Osteoblast (primary cell): ENCODE results near the gene TADA2B. TPM values are rescaled to one million over a fixed set of nuclear protein-coding genes. Genes with fewer than 3 reads are reported as not detected.
A peak's percentile ranks its signal among the peaks of the same experiment; 100 is the strongest.

ENCODE experiments used
- DNase-seq: peaks from one replicate; pipeline ENCODE4 v3.0.0; 2011; ENCODE audit warnings: low spot score, mixed read lengths; ENCODE audit not compliant: insufficient read length; ENCODE audit errors: missing footprints
- H2AFZ ChIP-seq: 2 replicates; pipeline ENCODE4 v1.6.0; 2011; ENCODE audit warnings: mild to moderate bottlenecking, low read length
- H3K27ac ChIP-seq: 2 replicates; pipeline ENCODE4 v1.5.1; 2011; ENCODE audit warnings: mild to moderate bottlenecking, low read depth, low read length, moderate library complexity
- H3K27me3 ChIP-seq: 2 replicates; pipeline ENCODE4 v1.6.0; 2012; ENCODE audit warnings: mild to moderate bottlenecking, control low read depth, inconsistent platforms, low read length, moderate library complexity; ENCODE audit not compliant: insufficient read depth
- H3K36me3 ChIP-seq: 2 replicates; pipeline ENCODE4 v1.5.1; 2011; ENCODE audit warnings: mild to moderate bottlenecking, low read length, control low read depth, moderate library complexity; ENCODE audit not compliant: insufficient read depth
- H3K4me1 ChIP-seq: 2 replicates; pipeline ENCODE4 v1.5.1; 2011; ENCODE audit warnings: mild to moderate bottlenecking, low read length, control low read depth, moderate library complexity; ENCODE audit not compliant: insufficient read depth
- H3K4me2 ChIP-seq: 2 replicates; pipeline ENCODE4 v1.6.0; 2011; ENCODE audit warnings: mild to moderate bottlenecking, low read length; ENCODE audit not compliant: insufficient read depth
- H3K4me3 ChIP-seq: fragments of 200-600 bp; sonication (generic); 3 replicates; pipeline ENCODE4 v1.5.1; 2012; ENCODE audit warnings: mild to moderate bottlenecking, low read length, inconsistent platforms; ENCODE audit not compliant: insufficient read depth
- H3K79me2 ChIP-seq: 2 replicates; pipeline ENCODE4 v1.6.0; 2012; ENCODE audit warnings: mild to moderate bottlenecking, low read length, control low read depth, inconsistent platforms; ENCODE audit not compliant: insufficient read depth
- H3K9me3 ChIP-seq: 2 replicates; pipeline ENCODE4 v1.5.1; 2011; ENCODE audit warnings: low read depth, low read length, control low read depth
- H4K20me1 ChIP-seq: 2 replicates; pipeline ENCODE4 v1.6.0; 2012; ENCODE audit warnings: mild to moderate bottlenecking, low read length, control low read depth; ENCODE audit not compliant: insufficient read depth
- total RNA-seq: library from RNA; depleted of rRNA; stranded (reverse); fragments of >200 nt; gene quantifications from 2 replicates; pipeline ENCODE4 v1.2.3, GENCODE V29; 2012
- TF ChIP-seq, protein P1 (sequence below): IDR thresholded peaks from 2 replicates; pipeline ENCODE4 v1.5.1; 2011; ENCODE audit warnings: mild to moderate bottlenecking, low read depth, low read length, moderate library complexity; ENCODE audit errors: extremely low read depth

The TADA2B gene
- total RNA-seq, 1 donor = 13.0 TPM

DNA sequence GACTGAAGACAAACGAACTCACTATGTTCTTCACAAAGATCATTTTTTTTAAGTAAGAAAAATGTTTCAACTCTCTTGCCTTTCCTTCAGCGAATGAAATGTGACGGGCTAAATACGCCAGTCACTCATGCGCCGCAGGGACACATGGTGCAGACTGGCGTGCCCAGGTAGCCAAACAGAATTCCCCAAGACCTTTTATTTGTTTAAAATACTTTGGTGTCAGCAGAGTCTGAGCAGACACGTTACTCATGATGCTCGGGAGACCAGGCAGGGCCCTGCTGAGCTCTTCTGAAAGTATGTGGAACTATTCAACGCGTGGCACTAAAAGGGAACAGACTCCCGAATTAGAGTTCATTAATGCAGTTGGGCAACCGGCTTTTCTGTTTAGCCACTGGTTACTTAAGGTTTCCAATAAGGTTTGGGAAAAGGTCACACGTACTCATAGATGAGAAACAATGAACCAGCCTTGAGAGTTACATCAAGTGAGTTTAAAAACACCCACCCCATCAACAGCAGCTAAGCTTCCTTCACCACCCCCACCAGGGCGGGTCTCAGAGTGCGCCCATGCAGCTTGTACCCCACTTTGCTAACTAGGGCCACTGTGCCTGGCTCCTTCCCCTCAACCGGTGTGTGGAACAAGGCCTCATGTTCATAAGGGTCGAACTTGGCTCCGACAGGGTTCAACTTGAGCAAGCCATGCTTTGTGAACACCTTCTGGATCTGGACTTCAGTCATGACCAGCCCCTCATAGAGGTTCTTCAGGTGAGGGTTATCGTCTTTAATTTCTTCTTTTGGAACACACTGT is 17.4 kb downstream of the TADA2B start:
- Histone ChIP-seq H4K20me1 (peaks cover 20% of the 10 kb centered on the region), H3K36me3 (peaks cover 71% of the 10 kb centered on the region), H3K27me3 (no peaks in the 10 kb centered on the region), H3K4me3 (no peak overlapping the region), H3K4me2 (no peak overlapping the region), H2AFZ (no peak overlapping the region), H3K27ac (no peak overlapping the region), H3K4me1 (no peaks in the 10 kb centered on the region), H3K79me2 (peaks cover 43% of the 10 kb centered on the region), H3K9me3 (no peaks in the 10 kb centered on the region)
- TF ChIP-seq, protein P1, sequence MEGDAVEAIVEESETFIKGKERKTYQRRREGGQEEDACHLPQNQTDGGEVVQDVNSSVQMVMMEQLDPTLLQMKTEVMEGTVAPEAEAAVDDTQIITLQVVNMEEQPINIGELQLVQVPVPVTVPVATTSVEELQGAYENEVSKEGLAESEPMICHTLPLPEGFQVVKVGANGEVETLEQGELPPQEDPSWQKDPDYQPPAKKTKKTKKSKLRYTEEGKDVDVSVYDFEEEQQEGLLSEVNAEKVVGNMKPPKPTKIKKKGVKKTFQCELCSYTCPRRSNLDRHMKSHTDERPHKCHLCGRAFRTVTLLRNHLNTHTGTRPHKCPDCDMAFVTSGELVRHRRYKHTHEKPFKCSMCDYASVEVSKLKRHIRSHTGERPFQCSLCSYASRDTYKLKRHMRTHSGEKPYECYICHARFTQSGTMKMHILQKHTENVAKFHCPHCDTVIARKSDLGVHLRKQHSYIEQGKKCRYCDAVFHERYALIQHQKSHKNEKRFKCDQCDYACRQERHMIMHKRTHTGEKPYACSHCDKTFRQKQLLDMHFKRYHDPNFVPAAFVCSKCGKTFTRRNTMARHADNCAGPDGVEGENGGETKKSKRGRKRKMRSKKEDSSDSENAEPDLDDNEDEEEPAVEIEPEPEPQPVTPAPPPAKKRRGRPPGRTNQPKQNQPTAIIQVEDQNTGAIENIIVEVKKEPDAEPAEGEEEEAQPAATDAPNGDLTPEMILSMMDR = no peak
- peak; percentile 55 for DNase-seq

DNA sequence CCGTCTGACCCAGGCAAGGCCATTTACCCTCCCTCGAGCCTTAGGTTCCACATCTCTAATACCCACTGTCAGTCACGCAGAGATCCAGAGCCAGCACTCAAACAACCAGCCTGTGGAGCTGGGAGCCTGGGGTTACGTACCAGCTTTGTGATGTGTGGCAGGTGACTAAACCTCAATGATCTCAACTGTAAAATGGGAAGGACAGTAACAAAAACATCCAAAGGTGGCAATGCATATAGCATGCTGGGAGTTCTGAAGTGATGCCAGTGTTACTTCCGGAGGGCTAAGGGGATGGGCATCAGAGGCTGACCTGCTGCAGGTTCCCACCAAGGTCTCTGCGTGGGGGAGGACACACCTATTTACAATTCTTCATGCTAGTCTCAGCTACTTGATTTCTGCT is 18.6 kb downstream of the TADA2B start:
- no peak for DNase-seq
- no peak overlapping the region for H2AFZ ChIP-seq
- H3K4me3 ChIP-seq = no peak overlapping the region
- H3K4me1 ChIP-seq = peaks cover 4% of the 10 kb centered on the region
- H3K9me3 ChIP-seq = no peaks in the 10 kb centered on the region
- TF ChIP-seq, protein P1 = no peak
- peaks cover 58% of the 10 kb centered on the region for H3K36me3 ChIP-seq
- H3K27ac ChIP-seq = no peak overlapping the region
- peaks cover 27% of the 10 kb centered on the region for H4K20me1 ChIP-seq
- H3K27me3 ChIP-seq = no peaks in the 10 kb centered on the region
- H3K79me2 ChIP-seq = peaks cover 44% of the 10 kb centered on the region
- no peak overlapping the region for H3K4me2 ChIP-seq

DNA sequence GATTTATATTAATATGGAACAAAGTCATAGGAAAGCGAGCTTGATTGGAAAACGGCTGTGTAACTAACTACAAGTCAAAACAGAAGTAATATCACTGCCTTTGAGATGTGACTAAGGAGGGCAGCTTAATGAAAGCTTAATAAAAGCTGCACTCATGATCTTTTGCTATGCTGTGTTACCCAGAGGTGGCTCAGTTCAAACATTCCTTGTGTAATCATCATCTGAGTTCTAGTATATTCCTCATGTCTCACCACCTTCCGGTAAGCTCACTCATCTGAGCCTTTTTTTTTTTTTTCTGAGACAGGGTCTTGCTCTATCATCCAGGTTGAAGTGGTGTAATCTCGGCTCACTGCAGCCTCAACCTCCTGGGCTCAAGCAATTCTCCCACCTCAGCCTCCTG is 19.6 kb downstream of the TADA2B start:
- peaks cover 54% of the 10 kb centered on the region for H3K36me3 ChIP-seq
- H2AFZ ChIP-seq = no peak overlapping the region
- TF ChIP-seq, protein P1 = no peak
- DNase-seq = no peak
- peaks cover 30% of the 10 kb centered on the region for H4K20me1 ChIP-seq
- H3K27me3 ChIP-seq = no peaks in the 10 kb centered on the region
- peaks cover 8% of the 10 kb centered on the region for H3K4me1 ChIP-seq
- no peak overlapping the region for H3K4me3 ChIP-seq
- H3K4me2 ChIP-seq = no peak overlapping the region
- peaks cover 54% of the 10 kb centered on the region for H3K79me2 ChIP-seq
- H3K27ac ChIP-seq = no peak overlapping the region
- H3K9me3 ChIP-seq = no peaks in the 10 kb centered on the region

DNA sequence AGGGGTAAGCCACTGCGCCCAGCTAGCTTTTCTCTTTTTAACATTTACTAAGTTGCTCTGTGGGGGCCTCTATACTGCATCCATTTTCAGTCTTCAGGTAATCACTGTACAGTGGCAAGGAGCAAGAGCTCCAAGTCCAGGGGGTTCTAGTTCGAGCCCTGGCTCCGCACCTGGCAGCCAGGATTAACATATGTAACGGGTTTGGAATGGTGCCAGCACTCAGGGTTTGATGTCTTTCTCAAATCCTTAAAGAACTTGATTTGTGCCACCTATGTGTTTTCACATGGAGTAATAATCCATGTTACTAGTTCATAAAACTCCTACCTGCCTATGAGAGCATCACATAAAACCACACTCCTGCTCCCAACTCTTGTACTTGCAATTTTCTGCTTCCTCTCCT is 20.2 kb downstream of the TADA2B start:
- Histone ChIP-seq H3K4me1 (peaks cover 8% of the 10 kb centered on the region), H3K79me2 (peaks cover 55% of the 10 kb centered on the region)

More for the DNA sequence above, 20.2 kb downstream of the TADA2B start:
- Histone ChIP-seq H3K4me3 (no peak overlapping the region), H2AFZ (no peak overlapping the region), H3K4me2 (no peak overlapping the region), H4K20me1 (peaks cover 30% of the 10 kb centered on the region), H3K9me3 (no peaks in the 10 kb centered on the region), H3K27me3 (no peaks in the 10 kb centered on the region), H3K36me3 (peaks cover 54% of the 10 kb centered on the region), H3K27ac (no peak overlapping the region)
- TF ChIP-seq, protein P1 = no peak
- DNase-seq = no peak
